HEK293T (cell line): ENCODE measurements around the gene SPDYC.

Experiments
- CTCF ChIA-PET: fragments of 350-600 bp; formaldehyde crosslinking; extraction: SDS; loops from one replicate; lab custom pipeline; 2021; ENCODE audit warnings: antibody characterized with exemption, inconsistent platforms; lab: Yijun Ruan, JAX
- POLR2A ChIA-PET: fragments of 350-600 bp; formaldehyde crosslinking; extraction: SDS; loops from one replicate; lab custom pipeline; 2020; ENCODE audit warnings: antibody characterized with exemption, inconsistent platforms; lab: Yijun Ruan, JAX
- DNase-seq: peaks from one replicate; pipeline ENCODE4 v3.0.0; 2012; ENCODE audit warnings: mixed read lengths; ENCODE audit errors: extremely low spot score
- ARNT ChIP-seq: fragments of 450-650 bp; IDR thresholded peaks from 2 replicates; pipeline ENCODE4 v1.6.1; 2017; ENCODE audit warnings: mild to moderate bottlenecking
- BHLHE40 ChIP-seq: fragments of 450-650 bp; IDR thresholded peaks from 2 replicates; pipeline ENCODE4 v1.6.1; 2016; ENCODE audit warnings: mild to moderate bottlenecking, moderate library complexity, borderline replicate concordance
- CTBP1 ChIP-seq: fragments of 450-650 bp; IDR thresholded peaks from 2 replicates; pipeline ENCODE4 v1.6.1; 2016; ENCODE audit warnings: borderline replicate concordance
- ELF4 ChIP-seq: fragments of 450-650 bp; IDR thresholded peaks from 2 replicates; pipeline ENCODE4 v1.6.1; 2017; ENCODE audit warnings: antibody characterized with exemption
- FOXA1 ChIP-seq: fragments of 450-650 bp; IDR thresholded peaks from 2 replicates; pipeline ENCODE4 v1.6.1; 2016; ENCODE audit warnings: mild to moderate bottlenecking
- FOXK2 ChIP-seq: fragments of 450-650 bp; IDR thresholded peaks from 2 replicates; pipeline ENCODE4 v1.6.1; 2016; ENCODE audit warnings: mild to moderate bottlenecking
- FOXM1 ChIP-seq: fragments of 450-650 bp; IDR thresholded peaks from 2 replicates; pipeline ENCODE4 v1.6.1; 2017; ENCODE audit warnings: mild to moderate bottlenecking, borderline replicate concordance
- HDGF ChIP-seq: fragments of 450-650 bp; IDR thresholded peaks from 2 replicates; pipeline ENCODE4 v1.6.1; 2017; ENCODE audit warnings: antibody characterized with exemption, borderline replicate concordance
- L3MBTL2 ChIP-seq: fragments of 450-650 bp; conservative IDR thresholded peaks from 2 replicates; pipeline ENCODE4 v1.6.1; 2016; ENCODE audit warnings: mild to moderate bottlenecking
- LEF1 ChIP-seq: fragments of 450-650 bp; IDR thresholded peaks from 2 replicates; pipeline ENCODE4 v1.6.1; 2017; ENCODE audit warnings: mild to moderate bottlenecking, borderline replicate concordance
- NFRKB ChIP-seq: fragments of 450-650 bp; IDR thresholded peaks from 2 replicates; pipeline ENCODE4 v1.6.1; 2016; ENCODE audit warnings: mild to moderate bottlenecking, moderate library complexity
- SP1 ChIP-seq: fragments of 450-650 bp; IDR thresholded peaks from 2 replicates; pipeline ENCODE4 v1.6.1; 2017
- SUZ12 ChIP-seq: fragments of 450-650 bp; IDR thresholded peaks from 2 replicates; pipeline ENCODE4 v1.6.1; 2016; ENCODE audit warnings: mild to moderate bottlenecking
- TARDBP ChIP-seq: fragments of 450-650 bp; IDR thresholded peaks from 2 replicates; pipeline ENCODE4 v1.6.1; 2016
- ZNF384 ChIP-seq: fragments of 450-650 bp; IDR thresholded peaks from 2 replicates; pipeline ENCODE4 v1.6.1; 2016
- TF ChIP-seq, protein P1 (sequence below): fragments of 450-650 bp; IDR thresholded peaks from 2 replicates; pipeline ENCODE4 v1.6.1; 2016

The SPDYC gene

DNA sequence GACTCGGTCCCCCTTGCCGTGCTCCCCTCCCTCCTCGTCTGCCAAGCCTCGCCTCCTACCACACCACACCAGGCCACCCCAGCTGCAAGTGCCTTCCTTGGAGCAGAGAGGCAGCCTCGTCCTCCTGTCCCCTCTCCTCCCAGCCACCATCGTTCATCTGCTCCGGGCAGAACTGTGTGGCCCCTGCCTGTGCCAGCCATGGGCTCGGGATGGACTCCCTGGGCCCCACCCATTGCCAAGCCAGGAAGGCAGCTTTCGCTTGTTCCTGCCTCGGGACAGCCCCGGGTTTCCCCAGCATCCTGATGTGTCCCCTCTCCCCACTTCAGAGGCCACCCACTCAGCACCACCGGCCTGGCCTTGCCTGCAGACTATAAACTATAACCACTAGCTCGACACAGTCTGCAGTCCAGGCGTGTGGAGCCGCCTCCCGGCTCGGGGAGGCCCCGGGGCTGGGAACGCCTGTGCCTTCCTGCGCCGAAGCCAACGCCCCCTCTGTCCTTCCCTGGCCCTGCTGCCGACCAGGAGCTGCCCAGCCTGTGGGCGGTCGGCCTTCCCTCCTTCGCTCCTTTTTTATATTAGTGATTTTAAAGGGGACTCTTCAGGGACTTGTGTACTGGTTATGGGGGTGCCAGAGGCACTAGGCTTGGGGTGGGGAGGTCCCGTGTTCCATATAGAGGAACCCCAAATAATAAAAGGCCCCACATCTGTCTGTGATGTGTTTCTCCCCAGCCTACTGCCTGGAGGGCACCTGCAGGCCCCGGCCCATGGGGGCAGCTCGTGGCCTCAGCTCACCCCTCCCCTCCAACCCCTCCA, 41.5 kb downstream of the SPDYC start:
- DNase-seq: no peak
- ChIA-PET CTCF (no interaction called here), POLR2A (interaction anchor here (1.2 to 1.9 kb wide), 2 partner anchors 51 to 76 kb away, joined by 3 to 6 read pairs; partner anchors contain the start of gene POLA2)
- TF ChIP-seq CTBP1: no peak
- no peak for TF ChIP-seq L3MBTL2
- TF ChIP-seq SUZ12: no peak
- TF ChIP-seq HDGF: no peak
- no peak for TF ChIP-seq ZNF384
- no peak for TF ChIP-seq ELF4
- no peak for TF ChIP-seq BHLHE40
- no peak for TF ChIP-seq FOXM1
- no peak for TF ChIP-seq ARNT
- TF ChIP-seq, protein P1, sequence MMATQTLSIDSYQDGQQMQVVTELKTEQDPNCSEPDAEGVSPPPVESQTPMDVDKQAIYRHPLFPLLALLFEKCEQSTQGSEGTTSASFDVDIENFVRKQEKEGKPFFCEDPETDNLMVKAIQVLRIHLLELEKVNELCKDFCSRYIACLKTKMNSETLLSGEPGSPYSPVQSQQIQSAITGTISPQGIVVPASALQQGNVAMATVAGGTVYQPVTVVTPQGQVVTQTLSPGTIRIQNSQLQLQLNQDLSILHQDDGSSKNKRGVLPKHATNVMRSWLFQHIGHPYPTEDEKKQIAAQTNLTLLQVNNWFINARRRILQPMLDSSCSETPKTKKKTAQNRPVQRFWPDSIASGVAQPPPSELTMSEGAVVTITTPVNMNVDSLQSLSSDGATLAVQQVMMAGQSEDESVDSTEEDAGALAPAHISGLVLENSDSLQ: no peak
- no peak for TF ChIP-seq TARDBP
- no peak for TF ChIP-seq NFRKB
- no peak for TF ChIP-seq FOXK2
- no peak for TF ChIP-seq FOXA1
- no peak for TF ChIP-seq SP1
- TF ChIP-seq LEF1: no peak

DNA sequence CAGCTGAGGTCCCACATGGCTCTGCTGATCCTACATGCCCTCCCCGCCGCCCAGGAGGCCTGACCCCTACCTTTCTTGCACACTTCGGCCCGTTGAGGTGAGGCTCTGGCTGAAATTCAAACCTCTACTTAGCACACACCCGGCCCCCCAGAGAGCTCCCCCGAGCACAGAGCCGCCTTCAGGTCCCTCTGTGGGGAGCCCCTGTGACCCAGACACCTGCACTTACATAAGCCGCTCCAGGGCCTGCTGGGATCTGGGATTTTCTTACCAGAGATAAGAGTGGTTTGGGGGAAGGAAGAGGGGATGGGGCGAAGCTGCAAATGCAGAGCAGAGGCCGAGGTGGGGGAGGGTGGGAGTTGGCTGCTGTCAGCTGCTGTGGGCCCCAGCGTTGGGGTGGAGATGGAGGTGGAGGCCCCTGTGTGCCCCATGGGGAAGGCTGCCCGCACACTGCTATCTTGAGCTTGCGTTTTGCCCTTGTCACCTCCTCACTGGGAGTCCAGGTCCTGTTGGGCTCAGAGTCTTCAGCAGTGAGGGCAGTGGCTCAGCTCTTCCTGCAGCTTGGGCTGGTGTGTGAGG, 42.3 kb downstream of the SPDYC start:
- no peak for DNase-seq
- CTCF ChIA-PET: no interaction called here
- TF ChIP-seq ZNF384 (no peak), HDGF (no peak), BHLHE40 (no peak), FOXM1 (no peak), NFRKB (no peak), FOXK2 (no peak), LEF1 (no peak), SP1 (no peak), ARNT (no peak), CTBP1 (no peak), TARDBP (no peak), FOXA1 (no peak), SUZ12 (no peak), L3MBTL2 (no peak), ELF4 (no peak)
- TF ChIP-seq, protein P1: no peak
- POLR2A ChIA-PET: interaction anchor here (1.9 kb wide), 1 partner anchor 50 kb away, joined by 6 read pairs; the partner anchor contains the start of gene POLA2

DNA sequence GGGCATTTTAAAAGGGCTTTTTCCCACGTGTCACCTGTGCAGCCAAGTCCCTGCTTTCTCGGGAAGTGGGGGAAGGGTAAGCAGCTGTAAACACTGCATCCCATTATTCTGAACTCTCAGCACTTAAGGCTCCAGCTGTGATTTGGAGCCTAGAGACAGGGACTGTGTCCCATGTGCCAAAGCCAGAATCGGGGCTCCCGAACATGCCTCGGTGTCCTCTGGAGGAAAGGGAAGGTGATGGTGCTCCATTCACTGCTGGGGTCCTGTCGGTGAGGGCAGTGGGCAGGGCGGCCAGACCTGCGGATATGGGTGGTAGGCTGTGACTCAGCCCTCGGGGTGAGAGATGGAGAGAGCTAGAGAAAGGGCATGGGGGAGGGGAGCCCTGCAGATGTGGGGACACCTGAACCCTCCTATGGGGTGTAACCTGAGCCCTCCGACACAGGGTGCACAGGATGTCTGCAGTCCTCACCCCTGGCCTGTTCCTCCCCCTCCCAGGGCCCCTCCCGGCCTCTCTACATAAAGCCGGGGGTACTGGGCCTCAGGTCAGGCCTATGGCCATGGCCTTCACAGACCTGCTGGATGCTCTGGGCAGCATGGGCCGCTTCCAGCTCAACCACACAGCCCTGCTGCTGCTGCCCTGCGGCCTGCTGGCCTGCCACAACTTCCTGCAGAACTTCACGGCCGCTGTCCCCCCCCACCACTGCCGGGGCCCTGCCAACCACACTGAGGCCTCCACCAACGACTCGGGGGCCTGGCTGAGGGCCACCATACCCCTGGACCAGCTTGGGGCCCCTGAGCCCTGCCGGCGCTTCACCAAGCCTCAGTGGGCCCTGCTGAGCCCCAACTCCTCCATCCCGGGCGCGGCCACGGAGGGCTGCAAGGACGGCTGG, 43.5 kb downstream of the SPDYC start:
- ChIA-PET CTCF (no interaction called here), POLR2A (no interaction called here)
- DNase-seq: no peak
- TF ChIP-seq FOXA1 (no peak), SP1 (no peak), BHLHE40 (no peak), NFRKB (no peak), FOXK2 (no peak), TARDBP (no peak), L3MBTL2 (no peak), SUZ12 (no peak), ELF4 (no peak), CTBP1 (no peak), ARNT (no peak), HDGF (no peak), LEF1 (no peak), FOXM1 (no peak), ZNF384 (no peak)
- TF ChIP-seq, protein P1: no peak

DNA sequence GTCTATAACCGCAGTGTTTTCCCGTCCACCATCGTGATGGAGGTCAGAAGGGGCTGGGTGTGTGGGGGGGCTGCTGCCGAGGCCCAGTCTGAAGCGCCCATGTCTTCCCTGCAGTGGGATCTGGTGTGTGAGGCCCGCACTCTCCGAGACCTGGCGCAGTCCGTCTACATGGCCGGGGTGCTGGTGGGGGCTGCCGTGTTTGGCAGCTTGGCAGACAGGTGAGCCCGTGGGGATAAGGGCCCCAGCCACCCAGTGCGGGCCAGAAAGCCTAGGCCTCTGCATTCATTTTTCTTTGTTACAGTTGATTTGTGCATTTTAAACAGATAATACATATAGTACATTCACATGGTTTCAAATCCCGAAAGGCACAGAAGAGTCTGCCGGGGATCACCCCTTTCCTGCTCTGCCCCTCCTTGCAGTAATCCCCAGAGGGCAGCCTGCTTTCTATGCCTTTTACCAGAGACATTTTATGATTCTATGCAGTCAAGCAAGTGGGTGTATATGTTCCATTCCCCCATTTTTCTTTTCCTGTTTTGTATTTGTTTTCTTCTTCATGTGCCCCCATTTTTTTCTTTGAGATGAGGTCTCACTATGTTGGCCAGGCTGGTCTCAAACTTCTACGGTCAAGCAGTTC, 44.3 kb downstream of the SPDYC start:
- POLR2A ChIA-PET: no interaction called here
- CTCF ChIA-PET: no interaction called here
- TF ChIP-seq, protein P1: no peak
- TF ChIP-seq SP1: no peak
- TF ChIP-seq NFRKB: no peak
- TF ChIP-seq FOXK2: no peak
- TF ChIP-seq BHLHE40: no peak
- TF ChIP-seq FOXM1: no peak
- no peak for TF ChIP-seq ARNT
- no peak for DNase-seq
